Keratinocyte (primary cell): ENCODE measurements around the gene QPCTL. TPM values are rescaled to one million over a fixed set of nuclear protein-coding genes. Genes with fewer than 3 reads are reported as not detected.

Experiments
- DNase-seq: peaks from one replicate; pipeline ENCODE4 v3.0.0-alpha.2; 2011; ENCODE audit warnings: low read depth, missing footprints, low spot score
- FAIRE-seq: peaks from 2 replicates; lab custom pipeline; 2011; peaks lifted over from hg19 to GRCh38; lab: Jason Lieb, UNC
- H2AFZ ChIP-seq: 2 replicates; pipeline ENCODE4 v1.6.0; 2012; ENCODE audit warnings: low read length, control low read depth, inconsistent platforms; ENCODE audit not compliant: control insufficient read depth
- H3K27ac ChIP-seq: 2 replicates; pipeline ENCODE4 v1.5.1; 2011; ENCODE audit warnings: low read length; ENCODE audit not compliant: control insufficient read depth, insufficient read depth
- H3K27me3 ChIP-seq: 3 replicates; pipeline ENCODE4 v1.6.0; 2011; ENCODE audit warnings: low read length; ENCODE audit not compliant: control insufficient read depth, insufficient read depth; ENCODE audit errors: extremely low read depth
- H3K36me3 ChIP-seq, 2 experiments: 2 replicates in 1 of 2; 3 replicates in 1 of 2; pipeline ENCODE4 v1.5.1; 2011; ENCODE audit warnings: low read length in 2 of 2, mild to moderate bottlenecking in 1 of 2; ENCODE audit not compliant: control insufficient read depth in 2 of 2, insufficient read depth in 2 of 2; ENCODE audit errors: extremely low read depth in 1 of 2
- H3K4me1 ChIP-seq: 3 replicates; pipeline ENCODE4 v1.5.1; 2011; ENCODE audit warnings: low read length; ENCODE audit not compliant: control insufficient read depth, insufficient read depth; ENCODE audit errors: extremely low read depth
- H3K4me2 ChIP-seq: 3 replicates; pipeline ENCODE4 v1.6.0; 2011; ENCODE audit warnings: low read depth, low read length; ENCODE audit not compliant: control insufficient read depth, insufficient read depth; ENCODE audit errors: extremely low read depth
- H3K4me3 ChIP-seq, 3 experiments: fragments of 200-600 bp in 1 of 3; sonication (generic) in 1 of 3; 2 replicates in 2 of 3; 3 replicates in 1 of 3; pipeline ENCODE4 v1.5.1; 2011 to 2016; ENCODE audit warnings: low read length in 3 of 3, mild to moderate bottlenecking in 3 of 3, control low read depth in 2 of 3, inconsistent platforms in 1 of 3, low read depth in 1 of 3, mixed read lengths in 1 of 3, mixed run types in 1 of 3, moderate library complexity in 1 of 3; ENCODE audit not compliant: control insufficient read depth in 2 of 3, insufficient read depth in 2 of 3; ENCODE audit errors: extremely low read depth in 1 of 3
- H3K79me2 ChIP-seq: 2 replicates; pipeline ENCODE4 v1.6.0; 2012; ENCODE audit warnings: low read length; ENCODE audit not compliant: control insufficient read depth, insufficient read depth
- H3K9ac ChIP-seq: 3 replicates; pipeline ENCODE4 v1.6.0; 2011; ENCODE audit warnings: low read length; ENCODE audit not compliant: control insufficient read depth, insufficient read depth; ENCODE audit errors: extremely low read depth
- H3K9me1 ChIP-seq: 3 replicates; pipeline ENCODE4 v1.6.0; 2011; ENCODE audit warnings: low read length; ENCODE audit not compliant: control insufficient read depth, insufficient read depth; ENCODE audit errors: extremely low read depth
- H3K9me3 ChIP-seq: 2 replicates; pipeline ENCODE4 v1.5.1; 2012; ENCODE audit warnings: low read depth, low read length; ENCODE audit not compliant: control insufficient read depth
- H4K20me1 ChIP-seq: 3 replicates; pipeline ENCODE4 v1.6.0; 2011; ENCODE audit warnings: low read length; ENCODE audit not compliant: control insufficient read depth, insufficient read depth; ENCODE audit errors: extremely low read depth
- EZH2 ChIP-seq: IDR thresholded peaks from one replicate; pipeline ENCODE4 v1.6.1; 2012; ENCODE audit warnings: inconsistent platforms, mild to moderate bottlenecking, low read length, moderate library complexity
- dilution Hi-C: fragments of 300-500 bp; cut with MboI; formaldehyde crosslinking; loops from one replicate; pipeline ENCODE4 v1.7.0; 2020; ENCODE audit warnings: low sequenced_read_pairs; ENCODE audit not compliant: extremely low pct_ligation_motif_present
- polyA plus RNA-seq, 5 experiments: library from polyadenylated mRNA; depleted of rRNA in 3 of 5; stranded (reverse) in 3 of 5; stranded (forward) in 1 of 5; unstranded in 1 of 5; fragments of >200 nt; gene quantifications; 1 replicate in 1 of 5; 2 replicates in 3 of 5; 3 replicates in 1 of 5; pipeline versions ENCODE4 v1.2.1 to v1.2.3, GENCODE V29; 2011 to 2012; ENCODE audit warnings: missing spikeins in 2 of 5, low read depth in 1 of 5, low replicate concordance in 1 of 5
- TF ChIP-seq, protein P1 (sequence below), 3 experiments: IDR thresholded peaks in 1 of 3; conservative IDR thresholded peaks in 1 of 3; optimal IDR thresholded peaks in 1 of 3; 2 replicates in 2 of 3; 3 replicates in 1 of 3; pipeline versions ENCODE3 to v1.5.1; 2011; ENCODE audit warnings: low read length in 3 of 3, mild to moderate bottlenecking in 3 of 3, moderate library complexity in 2 of 3, control low read depth in 1 of 3, inconsistent platforms in 1 of 3; ENCODE audit not compliant: insufficient read depth in 2 of 3; ENCODE audit errors: extremely low read depth in 1 of 3

Gene QPCTL
- polyA plus RNA-seq, 1 donor (not counting 4 experiments of a cell fraction or from before 2014, with no cell fraction given): 11.9 TPM

DNA sequence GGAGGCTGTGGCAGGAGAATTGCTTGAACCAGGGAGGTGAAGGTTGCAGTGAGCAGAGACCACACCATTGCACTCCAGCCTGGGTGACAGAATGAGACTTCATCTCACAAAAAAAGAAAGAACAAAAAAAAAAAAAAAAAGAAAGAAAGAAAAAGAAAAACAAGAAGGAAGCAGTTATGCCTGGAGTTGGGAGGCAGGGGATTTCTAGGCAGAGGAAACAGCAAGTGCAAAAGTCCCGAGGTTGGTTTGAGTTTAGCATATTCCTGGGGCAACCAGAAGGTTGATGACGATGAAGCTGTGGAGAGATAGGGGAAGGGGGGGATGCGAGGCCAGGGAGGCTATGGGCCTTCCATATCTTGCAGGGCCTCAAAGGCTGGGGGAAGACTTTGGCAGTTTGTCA lies 41.7 kb upstream of the QPCTL start:
- Histone ChIP-seq H4K20me1 (no peaks in the 10 kb centered on the region), H3K36me3 (no peaks in the 10 kb centered on the region), H3K27ac (no peak overlapping the region), H3K9me1 (no peaks in the 10 kb centered on the region), H3K79me2 (no peaks in the 10 kb centered on the region), H3K4me2 (no peak overlapping the region), H3K9me3 (no peaks in the 10 kb centered on the region), H3K9ac (no peak overlapping the region), H2AFZ (no peak overlapping the region), H3K4me3 (no peak overlapping the region), H3K27me3 (no peaks in the 10 kb centered on the region), H3K4me1 (no peaks in the 10 kb centered on the region)
- TF ChIP-seq, protein P1, sequence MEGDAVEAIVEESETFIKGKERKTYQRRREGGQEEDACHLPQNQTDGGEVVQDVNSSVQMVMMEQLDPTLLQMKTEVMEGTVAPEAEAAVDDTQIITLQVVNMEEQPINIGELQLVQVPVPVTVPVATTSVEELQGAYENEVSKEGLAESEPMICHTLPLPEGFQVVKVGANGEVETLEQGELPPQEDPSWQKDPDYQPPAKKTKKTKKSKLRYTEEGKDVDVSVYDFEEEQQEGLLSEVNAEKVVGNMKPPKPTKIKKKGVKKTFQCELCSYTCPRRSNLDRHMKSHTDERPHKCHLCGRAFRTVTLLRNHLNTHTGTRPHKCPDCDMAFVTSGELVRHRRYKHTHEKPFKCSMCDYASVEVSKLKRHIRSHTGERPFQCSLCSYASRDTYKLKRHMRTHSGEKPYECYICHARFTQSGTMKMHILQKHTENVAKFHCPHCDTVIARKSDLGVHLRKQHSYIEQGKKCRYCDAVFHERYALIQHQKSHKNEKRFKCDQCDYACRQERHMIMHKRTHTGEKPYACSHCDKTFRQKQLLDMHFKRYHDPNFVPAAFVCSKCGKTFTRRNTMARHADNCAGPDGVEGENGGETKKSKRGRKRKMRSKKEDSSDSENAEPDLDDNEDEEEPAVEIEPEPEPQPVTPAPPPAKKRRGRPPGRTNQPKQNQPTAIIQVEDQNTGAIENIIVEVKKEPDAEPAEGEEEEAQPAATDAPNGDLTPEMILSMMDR (optimal IDR thresholded peaks at IDR 0.05 in 1 of 3, IDR thresholded peaks at IDR 0.05 in 1 of 3, conservative IDR thresholded peaks at IDR 0.05 in 1 of 3; ENCODE audit: extremely low read depth in 1 of 3, insufficient read depth in 2 of 3, low read length in 3 of 3): no peak
- no peak for TF ChIP-seq EZH2
- no peak for DNase-seq
- FAIRE-seq: no peak
- dilution Hi-C loops: no loop called here

DNA sequence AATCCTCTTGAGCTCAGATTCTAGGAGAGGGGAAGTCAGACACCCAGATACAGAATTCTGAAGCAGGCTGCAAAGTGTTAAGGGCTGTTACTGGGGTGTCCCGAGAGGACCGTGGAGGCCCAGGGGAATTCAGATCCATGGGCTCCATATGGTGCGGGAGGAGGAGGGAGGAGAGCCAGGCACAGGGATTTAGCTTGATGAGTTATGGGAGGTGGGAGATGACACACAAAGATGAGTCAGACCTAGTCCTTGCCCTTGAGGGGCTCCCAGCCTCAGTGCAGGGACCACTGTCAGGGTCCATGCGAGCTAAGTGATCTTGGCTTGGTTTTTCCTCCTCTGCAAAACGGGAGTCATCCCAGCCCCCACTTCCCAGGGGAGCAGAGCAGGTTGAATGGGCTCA lies 38.8 kb upstream of the QPCTL start:
- no peaks in the 10 kb centered on the region for H4K20me1 ChIP-seq
- H3K9me1 ChIP-seq: no peaks in the 10 kb centered on the region
- no peaks in the 10 kb centered on the region for H3K36me3 ChIP-seq
- no peak overlapping the region for H3K4me2 ChIP-seq
- H3K79me2 ChIP-seq: no peaks in the 10 kb centered on the region
- H3K4me3 ChIP-seq: no peak overlapping the region
- H3K27me3 ChIP-seq: peaks cover 4% of the 10 kb centered on the region
- H3K9me3 ChIP-seq: no peaks in the 10 kb centered on the region
- no peak for FAIRE-seq
- H3K27ac ChIP-seq: no peak overlapping the region
- no peak overlapping the region for H3K9ac ChIP-seq
- no peak for DNase-seq
- no peak overlapping the region for H2AFZ ChIP-seq
- dilution Hi-C loops: no loop called here
- no peaks in the 10 kb centered on the region for H3K4me1 ChIP-seq
- TF ChIP-seq, protein P1 (optimal IDR thresholded peaks at IDR 0.05 in 1 of 3, IDR thresholded peaks at IDR 0.05 in 1 of 3, conservative IDR thresholded peaks at IDR 0.05 in 1 of 3; ENCODE audit: extremely low read depth in 1 of 3, insufficient read depth in 2 of 3, low read length in 3 of 3): no peak
- no peak for TF ChIP-seq EZH2
